IMR-90 (cell line): Measurements from ENCODE around the gene LRRC8C. TPM values are rescaled to one million over a fixed set of nuclear protein-coding genes. Genes with fewer than 3 reads are reported as not detected.

Experiments used
- ATAC-seq: fragments of 200-7000 bp; cut with Tn5 transposase; 2 replicates; pipeline ENCODE4 v1.9.1; 2020; ENCODE audit warnings: low read depth, mild to moderate bottlenecking, moderate library complexity
- BruUV-seq: library from RNA; stranded (reverse); fragments of 400-500 nt; replicated peaks from 2 replicates; lab custom pipeline; 2021; lab: Mats Ljungman, UMichigan
- CTCF ChIA-PET: fragments of 300-600 bp; formaldehyde crosslinking; extraction: SDS; loops from one replicate; lab custom pipeline; 2021; ENCODE audit warnings: antibody characterized with exemption; lab: Yijun Ruan, JAX
- POLR2A ChIA-PET: fragments of 300-600 bp; sonication (Branson Sonifier 250); formaldehyde crosslinking; loops from one replicate; lab custom pipeline; 2022; ENCODE audit warnings: antibody characterized with exemption; ENCODE audit not compliant: unreplicated experiment; lab: Charles Lee
- DNase-seq: peaks from one replicate; pipeline ENCODE4 v3.0.0; 2013
- H2AFZ ChIP-seq: replicated peaks from 2 replicates; pipeline ENCODE3; 2013; ENCODE audit warnings: low read length, mild to moderate bottlenecking; ENCODE audit not compliant: poor library complexity
- H2AK5ac ChIP-seq: 2 replicates; pipeline ENCODE4 v1.6.1; 2013; ENCODE audit warnings: low read depth, low read length, inconsistent platforms
- H2AK9ac ChIP-seq: replicated peaks from 2 replicates; pipeline ENCODE3; 2013; ENCODE audit warnings: mild to moderate bottlenecking, low read depth, low read length, moderate library complexity; ENCODE audit not compliant: poor library complexity
- H2BK120ac ChIP-seq: 2 replicates; pipeline ENCODE4 v1.6.1; 2013; ENCODE audit warnings: low read depth, low read length, inconsistent platforms
- H2BK15ac ChIP-seq: 3 replicates; pipeline ENCODE4 v1.6.1; 2013; ENCODE audit warnings: low read depth, low read length, inconsistent platforms
- H2BK20ac ChIP-seq: 2 replicates; pipeline ENCODE4 v1.6.1; 2013; ENCODE audit warnings: low read depth, mild to moderate bottlenecking, inconsistent platforms, low read length, moderate library complexity
- H2BK5ac ChIP-seq: 2 replicates; pipeline ENCODE4 v1.6.1; 2013; ENCODE audit warnings: mild to moderate bottlenecking, low read depth, low read length, inconsistent platforms; ENCODE audit not compliant: poor library complexity, severe bottlenecking
- H3K14ac ChIP-seq: replicated peaks from 2 replicates; pipeline ENCODE4 v1.6.1; 2013; ENCODE audit warnings: low read depth, low read length, inconsistent platforms
- H3K18ac ChIP-seq: 2 replicates; pipeline ENCODE4 v1.6.1; 2013; ENCODE audit warnings: low read depth, low read length, control low read depth
- H3K23ac ChIP-seq: 2 replicates; pipeline ENCODE4 v1.6.1; 2013; ENCODE audit warnings: low read depth, low read length, inconsistent platforms
- H3K27ac ChIP-seq: 2 replicates; pipeline ENCODE4 v1.5.1; 2013; ENCODE audit warnings: mild to moderate bottlenecking, control low read depth, low read length; ENCODE audit not compliant: insufficient read depth
- H3K27me3 ChIP-seq: 2 replicates; pipeline ENCODE4 v1.6.1; 2013; ENCODE audit warnings: low read length; ENCODE audit not compliant: control insufficient read depth, insufficient read depth
- H3K36me3 ChIP-seq: 2 replicates; pipeline ENCODE4 v1.6.1; 2013; ENCODE audit warnings: low read length, mixed read lengths; ENCODE audit not compliant: control insufficient read depth, insufficient read depth
- H3K4ac ChIP-seq: 2 replicates; pipeline ENCODE4 v1.6.1; 2013; ENCODE audit warnings: low read depth, low read length, inconsistent platforms
- H3K4me1 ChIP-seq: 2 replicates; pipeline ENCODE4 v1.6.1; 2013; ENCODE audit warnings: low read length, mixed read lengths; ENCODE audit not compliant: control insufficient read depth, insufficient read depth
- H3K4me2 ChIP-seq: 2 replicates; pipeline ENCODE4 v1.6.1; 2013; ENCODE audit warnings: low read depth, mild to moderate bottlenecking, control low read depth, low read length, moderate library complexity
- H3K4me3 ChIP-seq: 2 replicates; pipeline ENCODE4 v1.5.1; 2013; ENCODE audit warnings: low read depth, mild to moderate bottlenecking, control low read depth, low read length, moderate library complexity; ENCODE audit not compliant: insufficient read depth
- H3K56ac ChIP-seq: 2 replicates; pipeline ENCODE4 v1.6.1; 2013; ENCODE audit warnings: low read length, inconsistent platforms; ENCODE audit not compliant: insufficient read depth; ENCODE audit errors: extremely low read depth
- H3K79me1 ChIP-seq, 2 experiments: 2 replicates each; pipeline ENCODE4 v1.6.1; 2013; ENCODE audit warnings: low read length in 2 of 2, inconsistent platforms in 1 of 2, low read depth in 1 of 2
- H3K9ac ChIP-seq: 2 replicates; pipeline ENCODE4 v1.6.1; 2013; ENCODE audit warnings: low read depth, low read length, control low read depth
- H3K9me1 ChIP-seq: 2 replicates; pipeline ENCODE4 v1.6.1; 2013; ENCODE audit warnings: low read length, inconsistent platforms; ENCODE audit not compliant: insufficient read depth
- H3K9me3 ChIP-seq: 2 replicates; pipeline ENCODE4 v1.6.1; 2013; ENCODE audit warnings: low read length; ENCODE audit not compliant: control insufficient read depth, insufficient read depth
- H4K20me1 ChIP-seq: 2 replicates; pipeline ENCODE4 v1.6.1; 2013; ENCODE audit warnings: low read length, inconsistent platforms; ENCODE audit not compliant: insufficient read depth
- H4K5ac ChIP-seq: 2 replicates; pipeline ENCODE4 v1.6.1; 2013; ENCODE audit warnings: mild to moderate bottlenecking, low read depth, low read length, control low read depth
- H4K8ac ChIP-seq, 2 experiments: 2 replicates each; pipeline ENCODE4 v1.6.1; 2013; ENCODE audit warnings: low read depth in 2 of 2, low read length in 2 of 2, control low read depth in 1 of 2, inconsistent platforms in 1 of 2
- H4K91ac ChIP-seq: 2 replicates; pipeline ENCODE4 v1.6.1; 2013; ENCODE audit warnings: low read depth, low read length, inconsistent platforms; ENCODE audit not compliant: insufficient read depth
- BHLHE40 ChIP-seq: fragments of 150-350 bp; IDR thresholded peaks from 2 replicates; pipeline ENCODE4 v1.6.1; 2016; ENCODE audit warnings: mild to moderate bottlenecking, low read depth, low read length
- CEBPB ChIP-seq: IDR thresholded peaks from 2 replicates; pipeline ENCODE4 v1.6.1; 2012; ENCODE audit warnings: low read depth, low read length, improper control_type of control experiment
- CHD1 ChIP-seq: IDR thresholded peaks from 2 replicates; pipeline ENCODE4 v1.6.1; 2012; ENCODE audit warnings: low read depth, low read length, improper control_type of control experiment
- CTCF ChIP-seq: conservative IDR thresholded peaks from 2 replicates; pipeline ENCODE4 v1.5.1; 2012; ENCODE audit warnings: mild to moderate bottlenecking, low read depth, low read length, improper control_type of control experiment
- ELK1 ChIP-seq: fragments of 150-350 bp; IDR thresholded peaks from 2 replicates; pipeline ENCODE4 v1.6.1; 2016; ENCODE audit warnings: low read depth, mild to moderate bottlenecking, low read length, moderate library complexity, borderline replicate concordance
- FOS ChIP-seq: fragments of 150-350 bp; IDR thresholded peaks from 2 replicates; pipeline ENCODE4 v1.6.1; 2016; ENCODE audit warnings: low read depth, low read length
- MAFK ChIP-seq: IDR thresholded peaks from 2 replicates; pipeline ENCODE4 v1.6.1; 2012; ENCODE audit warnings: low read depth, low read length, improper control_type of control experiment
- MAZ ChIP-seq: IDR thresholded peaks from 2 replicates; pipeline ENCODE4 v1.6.1; 2012; ENCODE audit warnings: low read depth, mild to moderate bottlenecking, low read length, improper control_type of control experiment, moderate library complexity, borderline replicate concordance
- MXI1 ChIP-seq: IDR thresholded peaks from 2 replicates; pipeline ENCODE4 v1.6.1; 2012; ENCODE audit warnings: low read depth, mild to moderate bottlenecking, low read length, moderate library complexity, borderline replicate concordance
- NFE2L2 ChIP-seq: fragments of 150-350 bp; IDR thresholded peaks from 2 replicates; pipeline ENCODE4 v1.6.1; 2016; ENCODE audit warnings: low read depth, mild to moderate bottlenecking, low read length
- POLR2A ChIP-seq: IDR thresholded peaks from 2 replicates; pipeline ENCODE4 v1.6.1; 2012; ENCODE audit warnings: mild to moderate bottlenecking, low read depth, low read length
- RAD21 ChIP-seq: IDR thresholded peaks from 2 replicates; pipeline ENCODE4 v1.6.1; 2012; ENCODE audit warnings: low read length, improper control_type of control experiment
- RCOR1 ChIP-seq: IDR thresholded peaks from 2 replicates; pipeline ENCODE4 v1.6.1; 2012; ENCODE audit warnings: mild to moderate bottlenecking, low read length, improper control_type of control experiment; ENCODE audit not compliant: insufficient replicate concordance
- RFX5 ChIP-seq: IDR thresholded peaks from 2 replicates; pipeline ENCODE4 v1.8.0; 2012; ENCODE audit warnings: low read depth, mild to moderate bottlenecking, low read length, moderate library complexity
- SMC3 ChIP-seq: fragments of 150-350 bp; IDR thresholded peaks from 2 replicates; pipeline ENCODE4 v1.6.1; 2016; ENCODE audit warnings: low read depth, mild to moderate bottlenecking, antibody characterized with exemption, low read length, moderate library complexity
- USF2 ChIP-seq: fragments of 150-350 bp; IDR thresholded peaks from 2 replicates; pipeline ENCODE4 v1.6.1; 2017; ENCODE audit warnings: mild to moderate bottlenecking, antibody characterized with exemption, low read length, low read depth
- dilution Hi-C: fragments of 300-500 bp; cut with HindIII; formaldehyde crosslinking; loops from one replicate; pipeline ENCODE4 v1.14.3; 2018; ENCODE audit warnings: low sequenced_read_pairs; ENCODE audit not compliant: unreplicated experiment
- in situ Hi-C: fragments of 300-500 bp; cut with MboI; formaldehyde crosslinking; loops from 3 replicates; pipeline ENCODE4 v1.14.3; 2019; ENCODE audit warnings: low sequenced_read_pairs, inconsistent platforms, mixed read lengths
- intact Hi-C: fragments of 100-400 bp; cut with micrococcal nuclease; formaldehyde crosslinking; loops from 2 replicates; pipeline ENCODE4 v1.10.0; 2022
- polyA plus RNA-seq, 3 experiments: library from polyadenylated mRNA; depleted of rRNA; stranded (reverse); fragments of >200 nt; gene quantifications; 2 replicates each; pipeline ENCODE4 v1.2.3, GENCODE V29; 2012; ENCODE audit warnings: low replicate concordance in 1 of 3
- total RNA-seq: library from RNA; depleted of rRNA; stranded (reverse); fragments of >200 nt; gene quantifications from 2 replicates; pipeline ENCODE4 v1.2.3, GENCODE V29; 2012

Gene LRRC8C
- total and polyA plus RNA-seq, 2 of the 4 experiments (the other 2 are of a cell fraction), result 6.5 to 12.9 TPM

GRCh38 chr1:89649783-89650182 lies 16.9 kb downstream of the LRRC8C start:
- Histone ChIP-seq H3K56ac (no peak overlapping the region), H3K36me3 (no peaks in the 10 kb centered on the region), H3K9ac (no peak overlapping the region), H2AK9ac (no peak overlapping the region), H2BK120ac (no peak overlapping the region), H3K9me1 (no peaks in the 10 kb centered on the region), H4K91ac (no peak overlapping the region), H4K5ac (no peak overlapping the region), H2BK20ac (no peak overlapping the region), H3K14ac (no peak overlapping the region), H3K27ac (no peak overlapping the region), H3K79me1 (peaks cover 13 to 31% of the 10 kb centered on the region in 2 experiments), H3K4me3 (no peak overlapping the region), H2AK5ac (no peak overlapping the region), H4K8ac (no peak overlapping the region), H3K4me2 (no peak overlapping the region; the same call in 1 of the 2 replicates), H3K4me1 (no peaks in the 10 kb centered on the region; the same call in 1 of the 2 replicates), H3K9me3 (no peaks in the 10 kb centered on the region), H2BK5ac (no peak overlapping the region), H3K27me3 (no peaks in the 10 kb centered on the region), H4K20me1 (no peaks in the 10 kb centered on the region; the same call in 1 of the 2 replicates), H3K18ac (no peak overlapping the region), H3K23ac (no peak overlapping the region), H3K4ac (no peak overlapping the region), H2AFZ (no peak overlapping the region), H2BK15ac (no peak overlapping the region)
- TF ChIP-seq RCOR1, result no peak
- TF ChIP-seq MXI1, result no peak
- no peak for TF ChIP-seq RFX5
- no peak for TF ChIP-seq MAFK
- no peak for TF ChIP-seq CEBPB
- TF ChIP-seq FOS, result no peak
- TF ChIP-seq USF2, result no peak
- no peak for TF ChIP-seq SMC3
- no peak for TF ChIP-seq RAD21
- no peak for TF ChIP-seq BHLHE40
- TF ChIP-seq MAZ, result no peak
- TF ChIP-seq ELK1, result no peak
- no peak for TF ChIP-seq POLR2A
- TF ChIP-seq CHD1, result no peak
- TF ChIP-seq CTCF, result no peak
- no peak for TF ChIP-seq NFE2L2
- intact Hi-C loops (loop anchor here (10.0 kb wide), 1 partner anchor 1895 kb away; no protein-coding TSS in a partner anchor), dilution Hi-C loops (no loop called here), in situ Hi-C loops (no loop called here)
- POLR2A ChIA-PET, result no interaction called here
- BruUV-seq, result no TSS peak
- no peak; the same call in 1 of the 2 replicates for ATAC-seq
- CTCF ChIA-PET, result interaction anchor here (1.4 to 2.0 kb wide), 2 partner anchors 15 to 113 kb away, joined by 4 to 6 read pairs; no protein-coding TSS in a partner anchor
- DNase-seq, result no peak
